IMR-90 (cell line): Measurements from ENCODE around the gene MYCBPAP. TPM values are rescaled to one million over a fixed set of nuclear protein-coding genes. Genes with fewer than 3 reads are reported as not detected.

Experiments
- ATAC-seq: fragments of 200-7000 bp; cut with Tn5 transposase; 2 replicates; pipeline ENCODE4 v1.9.1; 2020; ENCODE audit warnings: low read depth, mild to moderate bottlenecking, moderate library complexity
- BruUV-seq: library from RNA; stranded (reverse); fragments of 400-500 nt; replicated peaks from 2 replicates; lab custom pipeline; 2021; lab: Mats Ljungman, UMichigan
- CTCF ChIA-PET: fragments of 300-600 bp; formaldehyde crosslinking; extraction: SDS; loops from one replicate; lab custom pipeline; 2021; ENCODE audit warnings: antibody characterized with exemption; lab: Yijun Ruan, JAX
- POLR2A ChIA-PET: fragments of 300-600 bp; sonication (Branson Sonifier 250); formaldehyde crosslinking; loops from one replicate; lab custom pipeline; 2022; ENCODE audit warnings: antibody characterized with exemption; ENCODE audit not compliant: unreplicated experiment; lab: Charles Lee
- DNase-seq: peaks from one replicate; pipeline ENCODE4 v3.0.0; 2013
- H2AFZ ChIP-seq: replicated peaks from 2 replicates; pipeline ENCODE3; 2013; ENCODE audit warnings: low read length, mild to moderate bottlenecking; ENCODE audit not compliant: poor library complexity
- H2AK5ac ChIP-seq: 2 replicates; pipeline ENCODE4 v1.6.1; 2013; ENCODE audit warnings: low read depth, low read length, inconsistent platforms
- H2AK9ac ChIP-seq: replicated peaks from 2 replicates; pipeline ENCODE3; 2013; ENCODE audit warnings: mild to moderate bottlenecking, low read depth, low read length, moderate library complexity; ENCODE audit not compliant: poor library complexity
- H2BK120ac ChIP-seq: 2 replicates; pipeline ENCODE4 v1.6.1; 2013; ENCODE audit warnings: low read depth, low read length, inconsistent platforms
- H2BK15ac ChIP-seq: 3 replicates; pipeline ENCODE4 v1.6.1; 2013; ENCODE audit warnings: low read depth, low read length, inconsistent platforms
- H2BK20ac ChIP-seq: 2 replicates; pipeline ENCODE4 v1.6.1; 2013; ENCODE audit warnings: low read depth, mild to moderate bottlenecking, inconsistent platforms, low read length, moderate library complexity
- H2BK5ac ChIP-seq: 2 replicates; pipeline ENCODE4 v1.6.1; 2013; ENCODE audit warnings: mild to moderate bottlenecking, low read depth, low read length, inconsistent platforms; ENCODE audit not compliant: poor library complexity, severe bottlenecking
- H3K14ac ChIP-seq: replicated peaks from 2 replicates; pipeline ENCODE4 v1.6.1; 2013; ENCODE audit warnings: low read depth, low read length, inconsistent platforms
- H3K18ac ChIP-seq: 2 replicates; pipeline ENCODE4 v1.6.1; 2013; ENCODE audit warnings: low read depth, low read length, control low read depth
- H3K23ac ChIP-seq: 2 replicates; pipeline ENCODE4 v1.6.1; 2013; ENCODE audit warnings: low read depth, low read length, inconsistent platforms
- H3K27ac ChIP-seq: 2 replicates; pipeline ENCODE4 v1.5.1; 2013; ENCODE audit warnings: mild to moderate bottlenecking, control low read depth, low read length; ENCODE audit not compliant: insufficient read depth
- H3K27me3 ChIP-seq: 2 replicates; pipeline ENCODE4 v1.6.1; 2013; ENCODE audit warnings: low read length; ENCODE audit not compliant: control insufficient read depth, insufficient read depth
- H3K36me3 ChIP-seq: 2 replicates; pipeline ENCODE4 v1.6.1; 2013; ENCODE audit warnings: low read length, mixed read lengths; ENCODE audit not compliant: control insufficient read depth, insufficient read depth
- H3K4ac ChIP-seq: 2 replicates; pipeline ENCODE4 v1.6.1; 2013; ENCODE audit warnings: low read depth, low read length, inconsistent platforms
- H3K4me1 ChIP-seq: 2 replicates; pipeline ENCODE4 v1.6.1; 2013; ENCODE audit warnings: low read length, mixed read lengths; ENCODE audit not compliant: control insufficient read depth, insufficient read depth
- H3K4me2 ChIP-seq: 2 replicates; pipeline ENCODE4 v1.6.1; 2013; ENCODE audit warnings: low read depth, mild to moderate bottlenecking, control low read depth, low read length, moderate library complexity
- H3K4me3 ChIP-seq: 2 replicates; pipeline ENCODE4 v1.5.1; 2013; ENCODE audit warnings: low read depth, mild to moderate bottlenecking, control low read depth, low read length, moderate library complexity; ENCODE audit not compliant: insufficient read depth
- H3K56ac ChIP-seq: 2 replicates; pipeline ENCODE4 v1.6.1; 2013; ENCODE audit warnings: low read length, inconsistent platforms; ENCODE audit not compliant: insufficient read depth; ENCODE audit errors: extremely low read depth
- H3K79me1 ChIP-seq, 2 experiments: 2 replicates each; pipeline ENCODE4 v1.6.1; 2013; ENCODE audit warnings: low read length in 2 of 2, inconsistent platforms in 1 of 2, low read depth in 1 of 2
- H3K9ac ChIP-seq: 2 replicates; pipeline ENCODE4 v1.6.1; 2013; ENCODE audit warnings: low read depth, low read length, control low read depth
- H3K9me1 ChIP-seq: 2 replicates; pipeline ENCODE4 v1.6.1; 2013; ENCODE audit warnings: low read length, inconsistent platforms; ENCODE audit not compliant: insufficient read depth
- H3K9me3 ChIP-seq: 2 replicates; pipeline ENCODE4 v1.6.1; 2013; ENCODE audit warnings: low read length; ENCODE audit not compliant: control insufficient read depth, insufficient read depth
- H4K20me1 ChIP-seq: 2 replicates; pipeline ENCODE4 v1.6.1; 2013; ENCODE audit warnings: low read length, inconsistent platforms; ENCODE audit not compliant: insufficient read depth
- H4K5ac ChIP-seq: 2 replicates; pipeline ENCODE4 v1.6.1; 2013; ENCODE audit warnings: mild to moderate bottlenecking, low read depth, low read length, control low read depth
- H4K8ac ChIP-seq, 2 experiments: 2 replicates each; pipeline ENCODE4 v1.6.1; 2013; ENCODE audit warnings: low read depth in 2 of 2, low read length in 2 of 2, control low read depth in 1 of 2, inconsistent platforms in 1 of 2
- H4K91ac ChIP-seq: 2 replicates; pipeline ENCODE4 v1.6.1; 2013; ENCODE audit warnings: low read depth, low read length, inconsistent platforms; ENCODE audit not compliant: insufficient read depth
- BHLHE40 ChIP-seq: fragments of 150-350 bp; IDR thresholded peaks from 2 replicates; pipeline ENCODE4 v1.6.1; 2016; ENCODE audit warnings: mild to moderate bottlenecking, low read depth, low read length
- CEBPB ChIP-seq: IDR thresholded peaks from 2 replicates; pipeline ENCODE4 v1.6.1; 2012; ENCODE audit warnings: low read depth, low read length, improper control_type of control experiment
- CTCF ChIP-seq: conservative IDR thresholded peaks from 2 replicates; pipeline ENCODE4 v1.5.1; 2012; ENCODE audit warnings: mild to moderate bottlenecking, low read depth, low read length, improper control_type of control experiment
- FOS ChIP-seq: fragments of 150-350 bp; IDR thresholded peaks from 2 replicates; pipeline ENCODE4 v1.6.1; 2016; ENCODE audit warnings: low read depth, low read length
- POLR2A ChIP-seq: IDR thresholded peaks from 2 replicates; pipeline ENCODE4 v1.6.1; 2012; ENCODE audit warnings: mild to moderate bottlenecking, low read depth, low read length
- RAD21 ChIP-seq: IDR thresholded peaks from 2 replicates; pipeline ENCODE4 v1.6.1; 2012; ENCODE audit warnings: low read length, improper control_type of control experiment
- RFX5 ChIP-seq: IDR thresholded peaks from 2 replicates; pipeline ENCODE4 v1.8.0; 2012; ENCODE audit warnings: low read depth, mild to moderate bottlenecking, low read length, moderate library complexity
- WGBS, 2 experiments: methylation state at CpG; one replicate each; pipeline versions ENCODE4 v1.1.5 to v1.1.7; 2013; ENCODE audit warnings: missing lambda C conversion rate in 2 of 2; ENCODE audit not compliant: insufficient read length in 1 of 2; ENCODE audit errors: extremely low coverage in 2 of 2; 5-methylcytosine and 5-hydroxymethylcytosine counted together
- dilution Hi-C: fragments of 300-500 bp; cut with HindIII; formaldehyde crosslinking; loops from one replicate; pipeline ENCODE4 v1.14.3; 2018; ENCODE audit warnings: low sequenced_read_pairs; ENCODE audit not compliant: unreplicated experiment
- in situ Hi-C: fragments of 300-500 bp; cut with MboI; formaldehyde crosslinking; loops from 3 replicates; pipeline ENCODE4 v1.14.3; 2019; ENCODE audit warnings: low sequenced_read_pairs, inconsistent platforms, mixed read lengths
- intact Hi-C: fragments of 100-400 bp; cut with micrococcal nuclease; formaldehyde crosslinking; loops from 2 replicates; pipeline ENCODE4 v1.10.0; 2022
- polyA plus RNA-seq, 3 experiments: library from polyadenylated mRNA; depleted of rRNA; stranded (reverse); fragments of >200 nt; gene quantifications; 2 replicates each; pipeline ENCODE4 v1.2.3, GENCODE V29; 2012; ENCODE audit warnings: low replicate concordance in 1 of 3
- total RNA-seq: library from RNA; depleted of rRNA; stranded (reverse); fragments of >200 nt; gene quantifications from 2 replicates; pipeline ENCODE4 v1.2.3, GENCODE V29; 2012

MYCBPAP gene
- total and polyA plus RNA-seq, 2 of the 4 experiments (the other 2 are of a cell fraction): 0.17 to 0.18 TPM

DNA sequence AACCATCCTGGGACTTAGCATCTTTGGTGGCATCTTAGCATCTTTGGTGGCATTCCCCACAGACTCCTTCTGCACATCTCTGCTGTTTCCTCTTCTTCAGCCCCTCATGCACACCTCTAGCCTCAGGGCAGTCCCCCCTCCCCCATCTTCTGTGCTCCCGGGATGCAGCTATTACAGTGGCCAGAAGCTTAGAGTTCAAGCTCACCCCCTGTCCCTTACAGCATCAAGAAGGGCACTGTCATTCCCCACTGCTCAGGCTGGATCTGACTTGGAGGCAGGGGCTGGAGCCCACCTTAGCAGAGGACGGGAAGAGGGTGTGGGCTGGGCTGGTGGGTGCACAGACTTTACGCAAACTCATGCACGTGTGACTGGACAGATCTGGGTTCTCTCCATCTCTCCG is 24.9 kb downstream of the MYCBPAP start:
- no peak overlapping the region for H2AK5ac ChIP-seq
- H3K27me3 ChIP-seq: peaks cover 52% of the 10 kb centered on the region
- TF ChIP-seq FOS: no peak
- TF ChIP-seq POLR2A: no peak
- TF ChIP-seq CEBPB: no peak
- TF ChIP-seq BHLHE40: no peak
- TF ChIP-seq CTCF: no peak
- no peak for TF ChIP-seq RFX5
- no peak for TF ChIP-seq RAD21
- no peak overlapping the region for H2AFZ ChIP-seq
- no peak overlapping the region for H3K4me3 ChIP-seq
- H2BK15ac ChIP-seq: no peak overlapping the region
- no peak overlapping the region for H3K27ac ChIP-seq
- no peak overlapping the region for H3K23ac ChIP-seq
- H2BK120ac ChIP-seq: no peak overlapping the region
- in situ Hi-C loops: no loop called here
- no peak overlapping the region for H3K4me2 ChIP-seq
- ChIA-PET CTCF (no interaction called here), POLR2A (no interaction called here)
- dilution Hi-C loops: no loop called here
- no peak overlapping the region for H4K5ac ChIP-seq
- 25% methylated on average over 3 of the region's 5 CpGs; no CpG with 5 or more reads in 1 of the 2 experiments for WGBS, 2 experiments
- peaks cover 11% of the 10 kb centered on the region; the same call in 1 of the 2 replicates for H3K4me1 ChIP-seq
- BruUV-seq: no TSS peak
- no peak overlapping the region for H3K14ac ChIP-seq
- no peak overlapping the region for H3K56ac ChIP-seq
- ATAC-seq (no peak; the same call in 1 of the 2 replicates), DNase-seq (no peak)
- intact Hi-C loops: no loop called here
- no peak overlapping the region for H3K4ac ChIP-seq
- no peak overlapping the region for H3K9ac ChIP-seq
- H4K20me1 ChIP-seq: no peaks in the 10 kb centered on the region; the same call in 1 of the 2 replicates
- no peak overlapping the region for H2AK9ac ChIP-seq
- no peaks in the 10 kb centered on the region for H3K9me1 ChIP-seq
- H3K79me1 ChIP-seq: no peaks in the 10 kb centered on the region
- no peak overlapping the region for H4K91ac ChIP-seq
- no peak overlapping the region for H2BK20ac ChIP-seq
- H2BK5ac ChIP-seq: no peak overlapping the region
- H3K9me3 ChIP-seq: no peaks in the 10 kb centered on the region
- H3K18ac ChIP-seq: no peak overlapping the region
- H3K36me3 ChIP-seq: no peaks in the 10 kb centered on the region
- no peak overlapping the region for H4K8ac ChIP-seq
